ENCODE measurements around the gene AURKB.

DNA sequence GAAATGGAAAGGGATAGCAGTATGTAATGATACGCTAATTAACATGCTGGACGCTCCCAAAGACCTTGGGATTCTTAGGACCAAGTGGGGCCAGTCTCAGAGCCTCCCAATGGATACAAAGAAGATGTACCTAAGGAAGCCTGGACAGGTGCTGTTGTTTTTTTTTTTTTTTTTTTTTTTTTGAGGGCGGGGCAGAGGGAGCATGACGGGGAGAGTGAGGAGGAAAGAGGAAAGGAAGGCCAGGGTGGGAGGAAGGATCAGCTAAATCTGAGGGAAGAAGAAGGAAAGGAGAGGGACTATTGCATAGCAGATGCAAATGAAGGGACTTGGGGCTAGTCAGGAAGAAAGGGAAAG, 50.2 kb downstream of the AURKB start:
- TF ChIP-seq, protein P1, sequence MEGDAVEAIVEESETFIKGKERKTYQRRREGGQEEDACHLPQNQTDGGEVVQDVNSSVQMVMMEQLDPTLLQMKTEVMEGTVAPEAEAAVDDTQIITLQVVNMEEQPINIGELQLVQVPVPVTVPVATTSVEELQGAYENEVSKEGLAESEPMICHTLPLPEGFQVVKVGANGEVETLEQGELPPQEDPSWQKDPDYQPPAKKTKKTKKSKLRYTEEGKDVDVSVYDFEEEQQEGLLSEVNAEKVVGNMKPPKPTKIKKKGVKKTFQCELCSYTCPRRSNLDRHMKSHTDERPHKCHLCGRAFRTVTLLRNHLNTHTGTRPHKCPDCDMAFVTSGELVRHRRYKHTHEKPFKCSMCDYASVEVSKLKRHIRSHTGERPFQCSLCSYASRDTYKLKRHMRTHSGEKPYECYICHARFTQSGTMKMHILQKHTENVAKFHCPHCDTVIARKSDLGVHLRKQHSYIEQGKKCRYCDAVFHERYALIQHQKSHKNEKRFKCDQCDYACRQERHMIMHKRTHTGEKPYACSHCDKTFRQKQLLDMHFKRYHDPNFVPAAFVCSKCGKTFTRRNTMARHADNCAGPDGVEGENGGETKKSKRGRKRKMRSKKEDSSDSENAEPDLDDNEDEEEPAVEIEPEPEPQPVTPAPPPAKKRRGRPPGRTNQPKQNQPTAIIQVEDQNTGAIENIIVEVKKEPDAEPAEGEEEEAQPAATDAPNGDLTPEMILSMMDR (IDR thresholded peaks at IDR 0.05) = no peak
- no peak for TF ChIP-seq POLR2A (IDR thresholded peaks at IDR 0.05)
